Occipital lobe (tissue), 3 donors: ENCODE data around the gene CFAP53. TPM values are rescaled to one million over a fixed set of nuclear protein-coding genes. Genes with fewer than 3 reads are reported as not detected.

Experiments
- DNase-seq: peaks from one replicate; lab custom pipeline; 2025; lab: John Stamatoyannopoulos, UW
- small RNA-seq: library from RNA; depleted of rRNA; stranded (forward); fragments of <200 nt; gene quantifications from one replicate; pipeline ENCODE3, GENCODE V24; 2014
- total RNA-seq: library from RNA; depleted of rRNA; stranded (reverse); fragments of >200 nt; gene quantifications from one replicate; pipeline ENCODE4 v1.2.3, GENCODE V29; 2014

The CFAP53 gene
- total RNA-seq, 1 donor from 2014 or later = 1.4 TPM

DNA sequence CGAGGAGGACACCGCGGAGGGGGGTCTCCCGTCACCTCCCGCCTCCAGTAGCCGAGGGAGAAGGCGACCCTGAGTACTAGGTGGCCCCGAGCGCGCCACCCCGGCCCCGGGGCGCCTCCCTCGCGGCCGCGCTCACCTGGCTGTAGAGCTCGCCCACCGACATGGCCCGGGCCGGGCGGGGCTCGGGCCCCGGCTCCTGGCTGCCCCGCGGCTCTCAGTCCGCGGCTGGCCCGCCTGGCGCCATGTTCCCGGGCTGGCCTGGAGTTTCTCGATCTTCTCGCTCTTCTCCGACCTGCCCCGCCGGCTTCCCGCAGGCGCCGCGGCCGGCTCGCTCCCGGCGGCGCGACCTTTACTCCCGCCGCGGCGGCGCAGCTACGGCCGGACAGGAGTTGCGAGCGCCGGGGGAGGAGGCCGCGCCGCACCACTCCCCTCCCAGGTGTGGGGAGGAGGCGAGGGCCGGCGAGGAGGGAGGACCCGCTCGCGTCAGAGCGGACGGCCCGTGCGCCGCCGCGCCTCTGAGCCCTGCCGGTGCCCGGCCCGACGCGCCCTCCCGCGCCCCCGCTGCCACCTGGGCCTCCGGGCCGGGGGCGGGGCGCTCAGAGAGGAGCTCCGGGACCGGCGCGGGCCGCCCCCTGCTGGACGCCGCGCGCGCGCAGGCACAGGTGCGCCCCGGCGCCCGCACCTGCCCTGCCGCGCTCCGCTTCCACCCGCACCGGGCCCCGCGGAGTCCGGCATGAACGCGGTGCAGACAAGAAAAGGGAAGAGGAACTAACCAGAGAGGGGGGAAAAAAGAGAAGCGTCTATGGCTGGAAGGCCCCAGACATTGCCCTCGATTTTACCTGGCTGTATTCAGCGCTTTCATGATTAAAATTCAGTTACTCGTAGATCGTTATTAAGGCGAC is 71.4 kb downstream of the CFAP53 start, which contains the start of gene MYO5B:
MYO5B (minus strand) TSS at position 517 of the 902 bp plus-strand sequence; CDS start at position 163, 354 bp downstream.
- DNase-seq = no peak

DNA sequence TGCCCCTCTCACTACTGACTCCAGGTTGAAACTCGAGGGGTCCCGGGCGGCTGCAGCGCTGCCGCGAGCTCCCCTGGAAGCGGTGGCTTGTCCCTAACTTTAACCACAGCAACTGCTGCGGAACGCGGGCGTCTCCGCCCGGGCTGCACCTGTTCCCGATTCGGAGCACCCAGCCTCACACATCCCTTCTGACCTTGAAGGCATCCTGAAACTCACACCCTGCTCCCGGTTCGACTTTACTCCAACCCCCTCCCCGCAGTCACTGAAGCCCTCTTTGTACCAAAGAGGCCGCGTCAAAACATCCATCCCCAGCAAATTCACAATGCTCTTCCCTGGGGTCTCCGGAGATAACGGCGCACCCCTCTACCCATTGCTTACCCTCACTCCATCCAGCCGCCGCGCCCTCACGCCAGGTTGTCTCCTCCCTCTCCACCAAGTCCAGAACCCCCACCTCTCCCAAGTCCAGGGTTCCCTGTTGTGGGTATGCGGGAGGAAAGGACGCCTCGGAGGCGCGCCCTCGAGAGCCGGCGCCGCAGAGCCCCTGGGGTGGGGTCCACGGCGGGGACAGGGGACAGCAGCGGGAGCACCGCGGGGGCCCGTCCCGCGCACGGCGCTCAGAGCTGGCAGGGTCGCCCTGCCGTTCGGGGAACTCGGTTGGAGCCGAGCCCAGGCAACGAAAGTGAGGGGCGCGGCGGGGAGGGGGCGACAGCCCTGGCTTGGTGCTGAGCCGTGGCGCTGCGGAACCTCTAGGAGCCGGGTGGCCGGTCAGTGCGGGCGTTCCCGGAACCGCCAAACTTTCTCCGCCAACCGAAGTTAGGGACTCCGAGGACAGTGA is 72.3 kb downstream of the CFAP53 start:
- DNase-seq = no peak

DNA sequence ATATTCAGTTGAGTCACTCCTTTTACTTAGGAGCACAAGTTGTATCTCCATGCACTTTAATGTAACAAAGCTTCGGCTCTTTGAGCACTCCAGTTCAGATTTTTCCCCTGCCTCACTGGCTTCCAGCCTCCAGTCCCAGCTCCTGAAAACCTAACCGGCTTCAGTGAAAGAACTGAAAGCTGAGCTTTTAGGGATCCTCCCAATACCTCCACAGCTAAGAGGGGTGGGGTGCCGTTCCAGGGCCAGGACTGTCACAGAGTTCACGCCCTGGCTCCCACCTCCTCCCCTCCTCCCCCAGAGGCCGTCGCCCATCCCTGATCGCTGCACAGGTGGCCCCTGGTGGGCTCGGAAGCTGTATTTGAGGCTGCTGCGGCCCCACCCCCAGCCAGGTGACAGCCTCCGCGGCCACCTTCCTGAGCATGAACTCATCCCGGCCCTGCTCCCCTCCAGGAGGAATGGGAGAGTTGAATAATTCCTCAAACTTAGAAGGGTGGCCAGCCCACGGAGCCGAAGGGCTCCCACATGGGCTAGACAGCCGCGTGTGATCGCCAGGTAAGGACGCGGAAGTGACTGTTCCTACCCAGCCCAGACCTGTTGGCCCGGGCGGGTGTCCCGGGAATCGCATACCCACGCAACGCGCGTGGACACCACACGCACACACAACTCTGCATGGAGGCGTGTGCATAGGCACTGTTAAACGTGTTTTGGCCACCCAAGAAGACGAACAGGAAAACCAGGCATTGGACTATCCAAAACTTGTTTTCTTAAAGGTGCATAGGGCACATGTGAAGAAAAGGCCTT is 73.1 kb downstream of the CFAP53 start:
- no peak for DNase-seq

DNA sequence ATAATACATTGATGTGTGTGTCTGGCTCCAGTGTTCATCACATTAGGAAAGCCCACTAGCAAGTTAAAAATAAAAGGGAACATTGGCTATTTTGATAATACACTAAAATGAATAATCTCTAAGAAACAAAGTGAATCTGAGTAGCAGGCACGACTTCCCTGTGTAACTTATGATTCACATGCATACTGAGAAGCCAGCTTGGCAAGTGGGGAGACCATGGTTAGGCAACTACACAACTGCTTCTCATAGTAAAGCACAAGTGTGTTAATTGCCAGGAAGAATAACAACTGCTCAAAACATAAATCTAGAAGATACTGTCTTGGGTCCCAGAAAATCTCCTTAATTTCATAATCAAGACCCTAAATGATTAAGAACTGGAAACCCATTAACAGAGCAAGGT is 75.4 kb downstream of the CFAP53 start:
- no peak for DNase-seq

DNA sequence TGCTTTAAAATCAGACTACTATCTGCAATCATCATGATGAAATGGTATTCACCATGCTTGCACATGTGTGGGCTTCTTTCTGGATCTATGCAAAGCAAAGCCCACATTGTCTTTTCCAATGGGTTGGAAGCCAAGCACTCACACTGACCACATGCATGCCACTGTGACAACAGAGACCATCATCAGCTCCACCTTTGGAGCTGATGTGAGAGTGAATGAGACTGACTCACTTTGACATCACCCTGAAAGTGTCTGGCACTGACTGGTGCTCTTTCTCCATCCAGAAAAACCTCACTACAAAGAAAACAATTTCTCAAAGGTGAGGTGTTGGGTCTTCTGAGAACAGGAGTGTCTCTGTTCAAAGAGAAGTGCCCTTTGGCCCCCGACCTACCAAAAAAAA is 76.1 kb downstream of the CFAP53 start:
- DNase-seq = no peak

DNA sequence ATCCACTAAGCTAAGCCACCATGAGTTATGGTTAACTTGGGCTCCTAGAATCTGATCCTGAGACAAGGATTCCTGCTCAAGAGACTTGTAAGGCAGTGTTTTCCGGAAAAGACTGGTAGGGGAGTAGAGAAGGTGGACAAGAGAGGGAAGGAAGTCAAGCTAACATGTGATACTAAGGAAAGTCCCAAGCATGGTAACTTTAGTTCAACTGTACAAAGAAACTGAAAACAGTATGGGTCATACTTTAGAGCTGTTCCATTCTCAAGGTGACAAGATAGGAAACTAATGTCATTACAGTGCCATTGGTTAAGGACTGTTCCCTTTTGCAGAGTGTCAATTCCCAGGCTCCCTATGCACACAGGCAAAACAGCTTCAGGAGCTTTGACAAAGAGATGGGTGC is 77.1 kb downstream of the CFAP53 start:
- DNase-seq = no peak

DNA sequence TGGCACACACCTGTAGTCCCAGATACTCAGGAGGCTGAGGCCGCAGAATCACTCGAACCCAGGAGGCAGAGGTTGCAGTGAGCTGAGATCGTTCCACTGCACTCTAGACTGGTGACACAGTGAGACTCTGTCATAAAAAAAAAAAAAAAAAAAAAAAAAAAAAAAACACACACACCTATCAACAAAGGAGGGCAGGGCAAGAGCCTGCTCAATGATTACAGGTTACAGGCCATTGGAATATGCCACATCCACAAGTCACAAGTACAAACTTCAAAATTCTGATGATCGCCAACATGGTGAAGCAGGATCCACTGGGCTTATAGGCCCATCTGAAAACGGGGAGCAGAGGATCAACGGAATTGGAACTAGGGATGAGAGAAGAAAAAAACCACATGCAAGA is 77.6 kb downstream of the CFAP53 start:
- no peak for DNase-seq

DNA sequence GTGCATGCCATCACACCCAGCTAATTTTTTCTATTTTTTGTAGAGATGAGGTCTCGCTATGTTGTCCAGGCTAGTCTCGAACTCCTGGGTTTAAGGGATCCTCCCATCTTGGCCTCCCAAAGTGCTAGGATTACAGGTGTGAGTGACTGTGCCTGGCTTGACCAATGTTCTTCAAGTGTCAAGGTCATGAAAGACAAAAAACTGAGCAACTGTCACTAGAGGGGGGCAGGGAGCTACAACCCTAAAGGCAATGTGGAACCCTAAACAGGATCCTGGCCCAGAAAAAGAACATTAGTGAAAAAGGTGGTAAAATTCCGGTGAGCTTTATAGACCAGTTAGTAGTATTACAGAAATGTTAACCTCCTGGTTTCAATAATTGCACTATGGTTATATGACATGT is 78.6 kb downstream of the CFAP53 start:
- no peak for DNase-seq

DNA sequence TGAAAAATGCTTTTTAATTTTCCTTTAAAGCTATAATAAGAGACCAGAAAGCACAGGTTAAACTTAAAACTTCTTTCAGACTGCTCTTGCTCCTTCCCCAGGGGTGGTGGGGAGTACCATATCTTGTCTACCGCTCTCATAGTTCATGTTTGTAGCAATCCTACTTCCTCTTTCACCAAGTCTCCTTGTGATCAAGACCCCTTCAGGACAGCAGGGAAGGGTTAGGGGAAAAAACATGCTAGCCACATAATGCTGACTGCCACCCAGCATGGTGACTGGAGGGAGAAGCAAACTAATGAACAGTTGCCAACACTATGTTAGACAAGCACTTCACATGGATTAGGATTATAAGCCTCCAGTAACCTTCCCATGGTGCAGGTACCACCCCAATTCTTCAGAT is 79.9 kb downstream of the CFAP53 start:
- DNase-seq = no peak

DNA sequence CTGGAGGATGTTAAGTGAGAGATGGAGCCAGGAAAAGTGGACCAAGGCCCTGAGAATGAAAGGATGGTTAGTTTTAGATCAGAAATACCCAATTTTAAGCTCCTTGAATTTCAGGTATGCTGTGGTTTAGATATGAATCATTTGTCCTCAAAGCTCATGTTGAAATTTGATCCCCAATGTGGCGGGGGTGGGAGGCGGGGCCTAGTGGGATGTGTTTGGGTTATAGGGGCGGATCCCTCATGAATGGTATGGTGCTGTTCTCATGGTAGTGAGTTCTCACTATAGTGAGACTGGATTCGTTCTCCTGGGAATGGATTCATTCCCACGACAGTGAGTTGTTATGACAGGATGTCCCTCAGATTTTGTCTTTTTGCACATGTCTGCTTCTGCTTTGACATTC is 82.7 kb downstream of the CFAP53 start:
- DNase-seq = no peak

DNA sequence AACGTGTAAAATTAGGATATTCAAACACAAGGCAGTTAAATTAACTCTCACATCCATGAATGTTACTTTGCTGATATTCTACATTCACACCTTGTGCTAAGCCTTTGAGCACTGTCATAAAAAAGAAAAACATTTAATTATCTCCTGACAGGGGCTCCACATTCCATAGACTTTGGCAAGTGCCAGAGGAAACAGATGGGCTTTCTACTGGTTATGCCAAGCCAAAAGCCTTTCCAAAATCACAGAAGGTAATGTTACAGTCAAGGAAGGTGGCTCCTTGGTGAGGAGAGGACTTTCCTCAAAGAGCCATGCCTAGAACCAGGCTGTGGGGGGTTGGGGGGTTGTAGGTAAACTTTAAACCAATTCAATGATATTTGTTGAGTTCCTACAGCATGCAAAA is 83.8 kb downstream of the CFAP53 start:
- no peak for DNase-seq

DNA sequence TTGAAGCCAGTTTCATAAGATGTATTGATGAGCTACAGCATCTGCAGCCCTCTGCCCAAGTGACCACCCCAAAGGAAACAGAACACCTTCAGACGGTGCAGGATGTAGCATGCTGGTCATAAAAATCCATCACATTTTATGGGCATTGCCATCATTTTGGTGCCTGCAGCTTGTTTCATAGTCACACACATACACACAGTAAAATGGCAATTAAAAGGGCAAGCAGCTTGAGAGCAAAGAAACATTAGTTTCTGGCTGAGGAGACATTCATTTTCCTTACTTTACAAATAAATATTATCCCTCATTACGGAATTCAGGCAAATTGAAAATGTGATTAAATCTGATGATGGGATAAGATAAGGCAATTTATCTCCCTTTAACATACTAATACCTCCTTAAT is 84.7 kb downstream of the CFAP53 start:
- DNase-seq = no peak

DNA sequence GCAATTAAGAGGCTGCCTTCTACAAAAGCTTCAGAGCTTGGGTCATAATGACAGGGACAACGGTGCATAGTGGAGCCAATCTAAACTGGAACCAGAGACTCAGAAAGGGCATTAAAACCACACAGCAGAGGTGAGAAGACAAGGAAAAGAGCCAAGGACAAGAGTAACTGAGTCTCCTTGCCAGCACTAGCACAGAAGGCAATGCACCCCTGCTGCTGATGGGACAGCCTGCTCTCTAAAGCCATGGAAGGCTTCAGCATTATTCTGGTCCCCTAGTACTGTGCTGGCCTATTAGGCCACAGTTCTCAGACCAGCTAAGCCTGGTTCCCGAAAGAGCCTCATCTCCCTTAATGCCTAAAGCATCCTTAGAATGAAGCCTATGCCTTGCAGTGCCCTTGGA is 86.8 kb downstream of the CFAP53 start:
- DNase-seq = no peak

DNA sequence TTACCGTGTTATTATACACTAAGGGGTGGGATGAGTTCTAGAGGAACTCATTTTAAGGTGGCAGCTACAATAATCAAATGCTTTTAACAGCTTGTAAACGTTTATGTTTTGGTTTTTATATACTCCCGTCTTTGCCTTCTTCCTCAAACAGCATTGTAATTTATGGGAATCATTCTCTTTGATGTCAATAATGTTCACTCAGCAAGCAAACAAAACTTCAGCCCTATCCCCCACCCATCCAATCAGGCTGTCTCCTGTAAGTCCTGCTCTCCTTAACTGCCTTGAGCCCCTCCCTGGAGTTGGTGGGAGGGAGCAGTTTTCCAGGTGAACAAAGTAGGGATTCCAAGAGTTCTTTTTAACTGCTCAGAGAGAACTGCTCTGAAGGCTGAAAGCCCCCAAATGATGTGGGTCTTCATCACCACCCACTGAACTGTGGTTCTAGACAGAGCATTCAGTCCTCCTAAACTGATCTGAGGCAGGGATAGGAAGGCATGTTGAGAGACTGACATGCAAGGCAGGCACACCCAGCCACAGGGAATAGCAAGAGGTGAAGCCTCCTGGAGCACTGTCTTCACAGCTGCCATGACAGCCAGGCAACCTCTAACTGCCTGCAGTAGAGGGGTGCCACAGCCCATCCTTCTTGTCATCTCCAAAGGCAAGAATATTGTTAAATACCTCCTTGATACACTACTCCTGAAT is 88.9 kb downstream of the CFAP53 start:
- DNase-seq = no peak

Small RNA genes within 50 kb of the gene (small RNA-seq; reads per million reads assigned to genes)
- gene RN7SL310P = not detected

Other genes with a start within 250 kb of the CFAP53 start
- 30.7 TPM for gene MYO5B, start 71.3 kb downstream of the CFAP53 start, total RNA-seq
- gene MBD1, start 15.0 kb upstream of the CFAP53 start, total RNA-seq = 61.6 TPM
- 39.8 TPM for gene CXXC1, start 21.2 kb upstream of the CFAP53 start, total RNA-seq
- 2.3 TPM for gene SKA1, start 108.6 kb upstream of the CFAP53 start, total RNA-seq